H1 (cell line): ENCODE results near the gene INPP5E. TPM values are rescaled to one million over a fixed set of nuclear protein-coding genes. Genes with fewer than 3 reads are reported as not detected.

Experiments used
- CTCF ChIA-PET: fragments of 300-600 bp; sonication (Branson Sonifier 250); formaldehyde crosslinking; loops from one replicate; lab custom pipeline; 2021; ENCODE audit not compliant: partially characterized antibody; lab: Charles Lee
- POLR2A ChIA-PET: fragments of 300-600 bp; sonication (Branson Sonifier 250); formaldehyde crosslinking; loops from one replicate; lab custom pipeline; 2021; ENCODE audit warnings: inconsistent platforms; ENCODE audit not compliant: partially characterized antibody; lab: Charles Lee
- DNase-seq, 2 experiments: peaks; one replicate each; pipeline versions ENCODE4 v3.0.0 to v3.0.0-alpha.2; 2010 to 2022; ENCODE audit warnings: low spot score in 2 of 2, low read depth in 1 of 2, mixed read lengths in 1 of 2
- FAIRE-seq: peaks from 2 replicates; lab custom pipeline; 2011; peaks lifted over from hg19 to GRCh38; lab: Jason Lieb, UNC
- H2AFZ ChIP-seq: 2 replicates; pipeline ENCODE4 v1.8.1; 2012; ENCODE audit warnings: low read length, inconsistent platforms
- H2AK5ac ChIP-seq: 2 replicates; pipeline ENCODE4 v1.6.1; 2013; ENCODE audit warnings: low read depth, low read length
- H2BK120ac ChIP-seq: replicated peaks from 2 replicates; pipeline ENCODE3; 2013; ENCODE audit warnings: low read depth, low read length, inconsistent platforms
- H2BK12ac ChIP-seq: 2 replicates; pipeline ENCODE4 v1.6.1; 2013; ENCODE audit warnings: low read depth, low read length
- H2BK15ac ChIP-seq: 2 replicates; pipeline ENCODE4 v1.6.1; 2013; ENCODE audit warnings: low read length
- H2BK20ac ChIP-seq: 2 replicates; pipeline ENCODE4 v1.6.1; 2013; ENCODE audit warnings: low read length
- H2BK5ac ChIP-seq: 2 replicates; pipeline ENCODE4 v1.6.1; 2013; ENCODE audit warnings: low read depth, low read length
- H3K14ac ChIP-seq: 2 replicates; pipeline ENCODE4 v1.6.1; 2013; ENCODE audit warnings: inconsistent platforms; ENCODE audit not compliant: insufficient read length
- H3K18ac ChIP-seq: 2 replicates; pipeline ENCODE4 v1.6.1; 2013; ENCODE audit warnings: low read length; ENCODE audit errors: extremely low read depth
- H3K23ac ChIP-seq: 2 replicates; pipeline ENCODE4 v1.6.1; 2013; ENCODE audit warnings: inconsistent platforms; ENCODE audit not compliant: insufficient read length
- H3K23me2 ChIP-seq: 2 replicates; pipeline ENCODE4 v1.6.1; 2013; ENCODE audit warnings: low read depth, low read length
- H3K27ac ChIP-seq: 2 replicates; pipeline ENCODE4 v1.6.1; 2011; ENCODE audit warnings: low read depth, low read length, inconsistent platforms
- H3K27me3 ChIP-seq, 4 experiments: replicated peaks in 1 of 4; 1 replicate in 1 of 4; 2 replicates in 3 of 4; pipeline versions ENCODE4 v1.6.1 to v1.8.1; 2011 to 2013; ENCODE audit warnings: low read length in 3 of 4, mild to moderate bottlenecking in 3 of 4, inconsistent platforms in 2 of 4, mixed read lengths in 2 of 4, moderate library complexity in 1 of 4; ENCODE audit not compliant: control insufficient read depth in 3 of 4, insufficient read depth in 3 of 4; ENCODE audit errors: extremely low read depth in 1 of 4
- H3K36me3 ChIP-seq, 4 experiments: 2 replicates each; pipeline versions ENCODE4 v1.6.1 to v1.8.1; 2011 to 2013; ENCODE audit warnings: mild to moderate bottlenecking in 4 of 4, low read length in 3 of 4, moderate library complexity in 2 of 4, control low read depth in 1 of 4, inconsistent platforms in 1 of 4; ENCODE audit not compliant: insufficient read depth in 4 of 4, control insufficient read depth in 2 of 4
- H3K4ac ChIP-seq: replicated peaks from 2 replicates; pipeline ENCODE3; 2013; ENCODE audit warnings: low read length, low read depth, mixed read lengths, inconsistent platforms; ENCODE audit not compliant: insufficient read length
- H3K4me1 ChIP-seq, 4 experiments: replicated peaks in 1 of 4; 1 replicate in 1 of 4; 2 replicates in 3 of 4; pipeline versions ENCODE4 v1.6.1 to v1.8.1; 2011 to 2013; ENCODE audit warnings: low read length in 3 of 4, inconsistent platforms in 2 of 4, mixed read lengths in 1 of 4; ENCODE audit not compliant: insufficient read depth in 4 of 4, control insufficient read depth in 3 of 4
- H3K4me2 ChIP-seq, 2 experiments: 2 replicates each; pipeline versions ENCODE4 v1.6.1 to v1.8.1; 2011 to 2013; ENCODE audit warnings: low read depth in 2 of 2, low read length in 2 of 2, control low read depth in 1 of 2, inconsistent platforms in 1 of 2, mild to moderate bottlenecking in 1 of 2; ENCODE audit not compliant: insufficient read depth in 1 of 2
- H3K4me3 ChIP-seq, 4 experiments: fragments of 200-600, 300-600 bp in 1 of 4; sonication (generic), shearing (Covaris generic), sonication (Bioruptor Twin) in 1 of 4; 2 replicates each; pipeline versions ENCODE4 v1.5.1 to v1.8.1; 2011 to 2016; ENCODE audit warnings: low read length in 4 of 4, low read depth in 3 of 4, control low read depth in 2 of 4, inconsistent platforms in 2 of 4, mild to moderate bottlenecking in 2 of 4, mixed read lengths in 1 of 4, moderate library complexity in 1 of 4; ENCODE audit not compliant: insufficient read depth in 2 of 4; ENCODE audit errors: extremely low read depth in 1 of 4
- H3K56ac ChIP-seq: replicated peaks from 2 replicates; pipeline ENCODE3; 2013; ENCODE audit warnings: low read depth, mild to moderate bottlenecking, mixed read lengths, low read length, inconsistent platforms; ENCODE audit not compliant: insufficient read length
- H3K79me1 ChIP-seq: 2 replicates; pipeline ENCODE4 v1.6.1; 2013; ENCODE audit warnings: low read depth, low read length, control low read depth
- H3K79me2 ChIP-seq, 2 experiments: 2 replicates each; pipeline versions ENCODE4 v1.6.1 to v1.8.1; 2012 to 2013; ENCODE audit warnings: low read length in 2 of 2, mild to moderate bottlenecking in 2 of 2, inconsistent platforms in 1 of 2; ENCODE audit not compliant: insufficient read depth in 2 of 2, control insufficient read depth in 1 of 2
- H3K9ac ChIP-seq, 4 experiments: replicated peaks in 1 of 4; 1 replicate in 1 of 4; 2 replicates in 3 of 4; pipeline versions ENCODE4 v1.6.1 to v1.8.1; 2011 to 2013; ENCODE audit warnings: low read depth in 3 of 4, low read length in 3 of 4, control low read depth in 2 of 4, mild to moderate bottlenecking in 2 of 4, moderate library complexity in 2 of 4, inconsistent platforms in 1 of 4; ENCODE audit errors: extremely low read depth in 1 of 4
- H3K9me3 ChIP-seq, 2 experiments: 2 replicates each; pipeline versions ENCODE4 v1.6.1 to v1.8.1; 2012 to 2013; ENCODE audit warnings: mild to moderate bottlenecking in 2 of 2, moderate library complexity in 2 of 2, control low read depth in 1 of 2, inconsistent platforms in 1 of 2, low read depth in 1 of 2, low read length in 1 of 2, mixed read lengths in 1 of 2; ENCODE audit not compliant: insufficient read depth in 2 of 2
- H4K20me1 ChIP-seq, 2 experiments: replicated peaks in 1 of 2; 2 replicates each; pipeline versions ENCODE3 to v1.8.1; 2011 to 2013; ENCODE audit warnings: inconsistent platforms in 2 of 2, low read length in 2 of 2, mild to moderate bottlenecking in 1 of 2; ENCODE audit not compliant: insufficient read depth in 2 of 2, control insufficient read depth in 1 of 2
- H4K5ac ChIP-seq: 2 replicates; pipeline ENCODE4 v1.6.1; 2013; ENCODE audit warnings: low read length, low read depth, mixed read lengths, inconsistent platforms; ENCODE audit not compliant: insufficient read length
- H4K8ac ChIP-seq: 2 replicates; pipeline ENCODE4 v1.8.0; 2013; ENCODE audit warnings: mild to moderate bottlenecking, moderate library complexity, low read length, inconsistent platforms; ENCODE audit not compliant: insufficient read depth; ENCODE audit errors: extremely low read depth
- H4K91ac ChIP-seq: replicated peaks from 2 replicates; pipeline ENCODE3; 2013; ENCODE audit warnings: low read length, mixed read lengths, inconsistent platforms; ENCODE audit not compliant: insufficient read length
- CHD2 ChIP-seq: IDR thresholded peaks from 2 replicates; pipeline ENCODE4 v1.6.1; 2012; ENCODE audit warnings: low read length, improper control_type of control experiment
- EGR1 ChIP-seq: IDR thresholded peaks from 2 replicates; pipeline ENCODE4 v1.6.1; 2011; ENCODE audit warnings: low read depth, low read length, borderline replicate concordance
- EP300 ChIP-seq, 2 experiments: IDR thresholded peaks; 1 replicate in 1 of 2; 2 replicates in 1 of 2; pipeline ENCODE4 v1.6.1; 2011 to 2012; ENCODE audit warnings: low read depth in 2 of 2, low read length in 2 of 2, mild to moderate bottlenecking in 2 of 2, borderline replicate concordance in 1 of 2, inconsistent platforms in 1 of 2, moderate library complexity in 1 of 2
- JUN ChIP-seq: IDR thresholded peaks from 2 replicates; pipeline ENCODE4 v1.6.1; 2011; ENCODE audit warnings: low read depth, mild to moderate bottlenecking, improper control_type of control experiment, low read length
- KDM5A ChIP-seq: fragments of 200-600 bp; IDR thresholded peaks from 2 replicates; pipeline ENCODE4 v1.7.1; 2012; ENCODE audit warnings: mild to moderate bottlenecking, low read length, inconsistent platforms, mixed read lengths
- PHF8 ChIP-seq: fragments of 200-600 bp; sonication (generic); conservative IDR thresholded peaks from 2 replicates; pipeline ENCODE4 v1.7.1; 2012; ENCODE audit warnings: low read depth, mild to moderate bottlenecking, inconsistent platforms, low read length, moderate library complexity
- SIN3A ChIP-seq, 2 experiments: IDR thresholded peaks in 1 of 2; conservative IDR thresholded peaks in 1 of 2; 2 replicates each; pipeline ENCODE4 v1.6.1; 2011 to 2012; ENCODE audit warnings: low read length in 2 of 2, improper control_type of control experiment in 1 of 2, low read depth in 1 of 2, mild to moderate bottlenecking in 1 of 2
- SP2 ChIP-seq: IDR thresholded peaks from 2 replicates; pipeline ENCODE4 v1.6.1; 2012; ENCODE audit warnings: mild to moderate bottlenecking, low read length, inconsistent platforms
- SP4 ChIP-seq: IDR thresholded peaks from 2 replicates; pipeline ENCODE4 v1.6.1; 2012; ENCODE audit warnings: low read length, inconsistent platforms
- TBP ChIP-seq: IDR thresholded peaks from 2 replicates; pipeline ENCODE4 v1.6.1; 2011; ENCODE audit warnings: low read depth, low read length, improper control_type of control experiment
- TCF12 ChIP-seq: IDR thresholded peaks from 2 replicates; pipeline ENCODE4 v1.6.1; 2011; ENCODE audit warnings: low read depth, mild to moderate bottlenecking, low read length
- TEAD4 ChIP-seq: IDR thresholded peaks from 2 replicates; pipeline ENCODE4 v1.6.1; 2012; ENCODE audit warnings: low read depth, low read length, inconsistent platforms, mixed read lengths
- WGBS, 2 experiments: shearing (Covaris generic) in 1 of 2; methylation state at CpG; one replicate each; pipeline versions ENCODE4 v1.1.6 to v1.1.7; 2013 to 2015; ENCODE audit warnings: low lambda C conversion rate in 2 of 2, mixed read lengths in 2 of 2, inconsistent platforms in 1 of 2, low coverage in 1 of 2, missing lambda C conversion rate in 1 of 2; ENCODE audit not compliant: insufficient replicate concordance in 2 of 2, insufficient coverage in 1 of 2, insufficient read length in 1 of 2; ENCODE audit errors: extremely low coverage in 1 of 2, missing lambda C conversion rate in 1 of 2; 5-methylcytosine and 5-hydroxymethylcytosine counted together
- polyA plus RNA-seq, 7 experiments: library from polyadenylated mRNA; depleted of rRNA in 3 of 7; stranded (reverse) in 5 of 7; unstranded in 2 of 7; fragments of >200 nt in 5 of 7; fragments of 200-250 nt in 2 of 7; gene quantifications; 1 replicate in 5 of 7; 2 replicates in 1 of 7; 4 replicates in 1 of 7; pipeline versions ENCODE4 v1.2.1 to v1.2.3, GENCODE V29; 2011 to 2013; ENCODE audit warnings: missing spikeins in 2 of 7, mixed read lengths in 2 of 7
- total RNA-seq: library from RNA; stranded (reverse); fragmentation: NEBNext Ultra II Directional; extraction: Animal tissue kit (Norgen Biotek cat#: 25700); gene quantifications from 2 replicates; pipeline ENCODE4 v1.2.1, GENCODE V29; 2021
- TF ChIP-seq, protein P1 (sequence below): IDR thresholded peaks from 2 replicates; pipeline ENCODE4 v1.6.1; 2012; ENCODE audit warnings: inconsistent platforms

The INPP5E gene
- total and polyA plus RNA-seq, 2 of the 8 experiments (the other 6 are each of a cell fraction or from before 2014, with no cell fraction given): 8.7 to 11.3 TPM

DNA sequence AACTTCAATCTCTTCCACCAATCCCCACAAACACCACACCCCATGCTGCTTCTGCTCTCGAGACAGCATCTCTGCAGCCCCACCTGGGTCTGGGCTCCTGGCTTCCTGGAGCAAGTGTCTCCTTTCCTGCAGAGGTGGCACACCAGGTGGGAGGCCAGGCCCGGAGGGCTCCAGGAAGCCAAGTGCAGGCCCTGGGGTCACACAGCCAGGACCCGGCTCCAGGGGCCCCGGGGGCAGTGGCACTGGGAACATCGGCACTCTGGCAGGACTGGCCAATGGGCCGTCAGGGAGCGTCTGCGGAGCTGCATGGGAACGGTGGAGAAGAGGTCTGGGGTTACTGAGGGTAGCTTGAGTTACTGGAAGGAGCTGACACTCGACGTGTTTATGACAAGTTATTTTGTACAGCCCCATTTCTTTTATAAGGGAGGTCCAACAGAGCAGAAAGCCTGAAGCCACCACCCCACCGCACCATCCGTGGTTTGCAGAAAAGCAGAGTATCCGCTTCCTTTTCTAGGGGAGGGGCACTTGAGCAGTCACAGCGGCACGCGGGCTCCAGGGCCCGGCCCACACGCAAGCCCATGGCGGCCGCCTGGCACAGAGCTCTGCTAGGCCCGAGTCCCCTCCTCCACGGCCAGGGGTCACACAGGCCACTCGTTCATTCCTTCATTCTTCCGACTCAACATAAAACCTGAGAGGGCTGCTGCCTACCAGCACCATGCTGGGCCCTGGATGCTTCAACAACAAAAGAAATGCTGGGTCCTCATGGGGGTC lies 14.6 kb upstream of the INPP5E start:
- CTCF ChIA-PET: interaction anchor here (1.3 to 1.7 kb wide), 4 partner anchors 9 to 31 kb away, joined by 3 to 6 read pairs (median 4); partner anchors contain the start of gene INPP5E
- no peak overlapping the region for H2AFZ ChIP-seq
- TF ChIP-seq SP2: no peak
- no peak for TF ChIP-seq TCF12
- TF ChIP-seq CHD2: no peak
- no peak for TF ChIP-seq KDM5A
- no peak for TF ChIP-seq TEAD4
- TF ChIP-seq TBP: no peak
- TF ChIP-seq, protein P1, sequence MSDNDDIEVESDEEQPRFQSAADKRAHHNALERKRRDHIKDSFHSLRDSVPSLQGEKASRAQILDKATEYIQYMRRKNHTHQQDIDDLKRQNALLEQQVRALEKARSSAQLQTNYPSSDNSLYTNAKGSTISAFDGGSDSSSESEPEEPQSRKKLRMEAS: no peak
- no peak for TF ChIP-seq EGR1
- TF ChIP-seq PHF8: no peak
- TF ChIP-seq SP4: no peak
- no peak for TF ChIP-seq SIN3A (conservative IDR thresholded peaks at IDR 0.05 in 1 of 2, IDR thresholded peaks at IDR 0.05 in 1 of 2; ENCODE audit: low read depth in 1 of 2, low read length in 2 of 2)
- TF ChIP-seq JUN: no peak
- no peak for TF ChIP-seq EP300 (IDR thresholded peaks at IDR 0.05; ENCODE audit: borderline replicate concordance in 1 of 2, low read depth in 2 of 2, low read length in 2 of 2)

More for the DNA sequence above, 14.6 kb upstream of the INPP5E start:
- Histone ChIP-seq H2BK5ac (no peak overlapping the region), H3K14ac (no peak overlapping the region), H4K8ac (peak overlapping the region; percentile 14; the same call in 1 of the 2 replicates), H4K5ac (no peak overlapping the region), H3K36me3 (peaks cover 28 to 59% (median 55%) of the 10 kb centered on the region in 4 experiments), H3K4me1 (no peaks in the 10 kb centered on the region), H4K20me1 (peaks cover 0 to 19% of the 10 kb centered on the region in 2 experiments), H3K9me3 (no peaks in the 10 kb centered on the region), H3K79me2 (no peaks in the 10 kb centered on the region), H3K9ac (no peak overlapping the region), H3K79me1 (no peaks in the 10 kb centered on the region), H2BK20ac (no peak overlapping the region), H3K23ac (no peak overlapping the region), H3K18ac (no peak overlapping the region), H3K4me2 (no peak overlapping the region), H3K4ac (no peak overlapping the region), H4K91ac (no peak overlapping the region), H2BK15ac (no peak overlapping the region), H3K27ac (no peak overlapping the region), H2BK12ac (no peak overlapping the region), H3K56ac (no peak overlapping the region), H3K27me3 (no peaks in the 10 kb centered on the region), H3K4me3 (no peak overlapping the region), H3K23me2 (no peaks in the 10 kb centered on the region), H2AK5ac (no peak overlapping the region), H2BK120ac (no peak overlapping the region)
- FAIRE-seq (no peak), DNase-seq (no peak)
- WGBS, 2 experiments: 95% methylated on average over 25 of the region's 25 CpGs; no CpG with 5 or more reads in 1 of the 2 experiments
- POLR2A ChIA-PET: interaction anchor here (1.0 to 2.1 kb wide), 5 partner anchors 12 to 65 kb away, joined by 3 to 10 read pairs (median 3); no protein-coding TSS in a partner anchor
